ENCODE data around the gene WNK2.

The WNK2 gene

DNA sequence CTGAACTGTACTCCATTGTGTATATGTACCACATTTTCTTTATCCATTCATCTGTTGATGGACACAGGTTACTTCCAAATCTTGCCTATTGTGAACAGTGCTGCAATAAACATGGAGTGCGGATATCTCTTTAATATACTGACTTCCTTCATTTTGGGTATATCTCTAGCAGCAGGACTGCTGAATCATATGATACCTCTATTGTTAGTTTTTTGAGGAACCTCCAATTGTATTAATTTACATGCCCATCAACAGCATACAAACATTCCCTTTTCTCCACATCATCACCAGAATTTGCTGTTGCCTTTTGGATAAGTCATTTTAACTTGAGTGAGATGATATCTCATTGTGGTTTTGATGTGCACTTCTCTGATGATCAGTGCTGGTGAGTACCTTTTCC is 185.7 kb downstream of the WNK2 start:
- H3K9me3 ChIP-seq (ENCODE audit: control insufficient read depth, low read length) = no peaks in the 10 kb centered on the region
- no peak overlapping the region for H3K27ac ChIP-seq (ENCODE audit: insufficient read depth, low read depth, low read length, poor library complexity, severe bottlenecking)
- no peaks in the 10 kb centered on the region for H3K4me1 ChIP-seq (ENCODE audit: control insufficient read depth, insufficient read depth, low read length)
- no peaks in the 10 kb centered on the region for H3K27me3 ChIP-seq (ENCODE audit: control insufficient read depth, insufficient read depth, low read length, poor library complexity, severe bottlenecking)
- H3K36me3 ChIP-seq (ENCODE audit: control insufficient read depth, insufficient read depth, low read length) = no peaks in the 10 kb centered on the region
- WGBS, 2 experiments = 96 to 100% methylated on average over 1 of the region's 1 CpG
- H3K4me3 ChIP-seq (ENCODE audit: insufficient read depth, low read depth, low read length) = no peak overlapping the region

All from ectodermal cell (in vitro differentiated cells).